ENCODE results near the gene PSAT1.
"Not testable (repeated sequence)": the region's sequence is repeated elsewhere in the genome, so short reads cannot be mapped to it uniquely, and the experiment has no call there.

Gene PSAT1

DNA sequence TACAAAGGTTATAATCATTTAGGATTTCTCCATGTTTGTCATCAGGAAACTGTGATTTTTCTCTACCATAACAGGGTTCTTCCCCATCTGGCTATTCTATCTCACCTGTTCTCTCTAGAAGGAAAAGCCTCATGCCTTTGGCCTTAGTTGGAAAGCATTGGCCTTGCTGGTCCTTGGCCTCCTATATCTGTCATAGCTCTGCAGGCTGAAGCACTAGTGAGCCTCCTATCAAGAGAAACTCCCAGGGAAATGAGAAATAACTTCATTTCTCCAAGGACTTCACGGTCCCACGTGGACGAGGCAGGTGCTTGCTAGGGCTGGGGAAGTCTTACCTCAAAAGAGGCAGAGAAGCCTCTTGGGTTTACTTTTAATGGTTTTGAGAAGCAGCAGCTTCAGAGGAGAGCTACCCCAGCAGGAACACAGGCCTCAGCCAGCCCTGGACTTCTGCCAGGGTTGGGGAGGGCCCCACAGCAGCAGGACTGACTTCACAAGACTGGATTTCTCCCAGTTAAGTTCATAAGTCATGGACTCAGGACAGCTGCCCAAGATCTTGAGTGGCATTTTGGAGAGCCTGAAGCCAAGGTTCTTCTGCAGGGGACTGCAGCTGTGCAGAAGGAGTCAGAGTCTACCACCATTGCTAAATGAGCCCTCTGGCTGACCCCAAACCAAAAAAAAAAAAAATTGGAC lies 15.8 kb upstream of the PSAT1 start:
- H3K4me3 ChIP-seq (ENCODE audit: low read length), result no peak overlapping the region
- TF ChIP-seq, protein P1, sequence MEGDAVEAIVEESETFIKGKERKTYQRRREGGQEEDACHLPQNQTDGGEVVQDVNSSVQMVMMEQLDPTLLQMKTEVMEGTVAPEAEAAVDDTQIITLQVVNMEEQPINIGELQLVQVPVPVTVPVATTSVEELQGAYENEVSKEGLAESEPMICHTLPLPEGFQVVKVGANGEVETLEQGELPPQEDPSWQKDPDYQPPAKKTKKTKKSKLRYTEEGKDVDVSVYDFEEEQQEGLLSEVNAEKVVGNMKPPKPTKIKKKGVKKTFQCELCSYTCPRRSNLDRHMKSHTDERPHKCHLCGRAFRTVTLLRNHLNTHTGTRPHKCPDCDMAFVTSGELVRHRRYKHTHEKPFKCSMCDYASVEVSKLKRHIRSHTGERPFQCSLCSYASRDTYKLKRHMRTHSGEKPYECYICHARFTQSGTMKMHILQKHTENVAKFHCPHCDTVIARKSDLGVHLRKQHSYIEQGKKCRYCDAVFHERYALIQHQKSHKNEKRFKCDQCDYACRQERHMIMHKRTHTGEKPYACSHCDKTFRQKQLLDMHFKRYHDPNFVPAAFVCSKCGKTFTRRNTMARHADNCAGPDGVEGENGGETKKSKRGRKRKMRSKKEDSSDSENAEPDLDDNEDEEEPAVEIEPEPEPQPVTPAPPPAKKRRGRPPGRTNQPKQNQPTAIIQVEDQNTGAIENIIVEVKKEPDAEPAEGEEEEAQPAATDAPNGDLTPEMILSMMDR (IDR thresholded peaks at IDR 0.05; ENCODE audit: insufficient read depth, low read depth, low read length, missing control alignments), result no peak
- no peak for DNase-seq (ENCODE audit: low read depth)

DNA sequence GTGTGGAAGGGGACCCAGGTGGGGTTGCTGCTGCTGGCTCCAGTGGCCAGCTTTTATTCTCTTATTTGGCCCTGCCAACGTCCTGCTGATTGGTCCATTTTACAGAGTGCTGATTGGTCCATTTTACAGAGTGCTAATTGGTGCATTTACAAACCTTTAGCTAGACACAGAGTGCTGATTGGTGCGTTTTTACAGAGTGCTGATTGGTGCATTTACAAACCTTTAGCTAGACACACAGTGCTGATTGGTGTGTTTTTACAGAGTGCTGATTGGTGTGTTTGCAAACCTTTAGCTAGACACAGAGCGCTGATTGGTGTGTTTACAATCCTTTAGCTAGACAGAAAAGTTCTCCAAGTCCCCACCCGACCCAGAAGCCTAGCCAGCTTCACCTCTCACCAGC lies 12.7 kb upstream of the PSAT1 start:
- not testable (repeated sequence) for DNase-seq (ENCODE audit: low read depth); H3K4me3 ChIP-seq (ENCODE audit: low read length)

DNA sequence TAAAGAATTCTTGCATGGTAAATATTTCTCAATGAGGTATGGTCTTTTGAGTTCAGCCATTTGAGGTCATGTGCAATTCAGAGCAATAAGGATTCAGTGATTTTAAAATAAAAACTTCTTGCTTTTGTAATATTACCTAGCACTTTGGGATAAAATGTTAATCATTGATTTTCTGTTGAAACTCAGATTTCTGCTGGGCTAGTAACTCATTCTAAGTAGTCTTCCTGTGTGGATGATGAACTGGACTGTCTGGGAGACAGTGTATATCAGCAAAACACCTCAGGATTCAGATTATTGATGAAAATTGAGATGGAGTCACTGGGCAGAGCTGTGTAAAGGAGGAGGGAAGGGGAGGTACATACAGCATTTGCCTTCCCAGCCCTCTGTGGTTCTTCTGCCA lies 10.8 kb upstream of the PSAT1 start:
- TF ChIP-seq, protein P1 (IDR thresholded peaks at IDR 0.05; ENCODE audit: insufficient read depth, low read depth, low read length, missing control alignments), result no peak
- DNase-seq (ENCODE audit: low read depth), result no peak
- H3K4me3 ChIP-seq (ENCODE audit: low read length), result no peak overlapping the region

DNA sequence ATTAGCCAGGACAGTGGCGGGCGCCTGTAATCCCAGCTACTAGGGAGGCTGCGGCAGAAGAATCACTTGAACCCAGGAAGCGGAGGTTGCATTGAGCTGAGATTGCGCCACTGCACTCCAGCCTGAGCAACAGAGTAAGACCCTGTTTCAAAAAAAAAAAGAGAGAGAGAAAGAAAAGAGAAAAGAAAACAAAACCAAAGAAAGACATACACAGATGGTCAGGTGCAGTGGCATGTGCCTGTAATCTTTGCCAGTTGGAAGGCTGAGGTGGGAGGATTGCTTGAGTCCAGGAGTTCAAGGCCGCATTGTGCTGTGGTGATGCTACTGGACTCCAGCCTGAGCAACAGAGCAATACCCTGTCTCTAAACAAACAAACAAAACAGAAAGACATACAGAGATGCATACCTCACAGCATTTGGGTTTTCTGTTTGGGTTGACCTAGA lies 10.0 kb upstream of the PSAT1 start:
- TF ChIP-seq, protein P1 (IDR thresholded peaks at IDR 0.05; ENCODE audit: insufficient read depth, low read depth, low read length, missing control alignments), result no peak
- H3K4me3 ChIP-seq (ENCODE audit: low read length), result no peak overlapping the region
- DNase-seq (ENCODE audit: low read depth), result no peak

DNA sequence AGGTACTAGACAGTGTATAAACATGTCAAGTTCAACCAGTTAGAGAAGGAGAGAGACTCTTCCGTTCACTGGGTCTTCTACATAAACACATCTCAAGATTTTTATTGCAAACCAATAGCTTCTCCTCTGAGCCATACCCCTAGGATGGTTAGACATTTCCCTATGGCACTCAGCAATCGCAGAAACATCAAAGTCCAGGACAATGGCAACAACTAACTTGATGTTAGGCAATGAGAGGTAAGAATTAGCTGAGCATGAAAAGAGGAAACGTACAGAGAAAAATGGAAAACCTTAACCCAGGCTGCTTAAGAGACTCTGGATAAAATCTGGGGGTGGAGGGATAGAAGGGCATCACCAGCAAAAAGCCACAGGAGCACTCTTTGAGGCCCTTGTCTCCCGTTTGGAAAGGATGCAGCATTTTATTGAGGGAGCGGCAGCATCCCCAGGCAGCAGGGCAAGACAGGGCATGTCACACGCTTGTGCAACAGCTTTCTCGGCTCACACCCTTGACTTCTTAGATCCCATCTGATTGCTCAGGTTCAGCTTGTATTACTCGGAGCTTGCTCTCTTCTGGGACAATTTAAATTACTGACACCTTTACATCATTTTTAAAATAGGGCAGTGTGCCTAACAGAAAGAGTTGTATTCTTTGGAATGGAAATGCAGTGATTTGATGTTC lies 8.6 kb upstream of the PSAT1 start:
- TF ChIP-seq, protein P1 (IDR thresholded peaks at IDR 0.05; ENCODE audit: insufficient read depth, low read depth, low read length, missing control alignments), result no peak
- peak; percentile 96 for DNase-seq (ENCODE audit: low read depth)
- no peak overlapping the region for H3K4me3 ChIP-seq (ENCODE audit: low read length)

DNA sequence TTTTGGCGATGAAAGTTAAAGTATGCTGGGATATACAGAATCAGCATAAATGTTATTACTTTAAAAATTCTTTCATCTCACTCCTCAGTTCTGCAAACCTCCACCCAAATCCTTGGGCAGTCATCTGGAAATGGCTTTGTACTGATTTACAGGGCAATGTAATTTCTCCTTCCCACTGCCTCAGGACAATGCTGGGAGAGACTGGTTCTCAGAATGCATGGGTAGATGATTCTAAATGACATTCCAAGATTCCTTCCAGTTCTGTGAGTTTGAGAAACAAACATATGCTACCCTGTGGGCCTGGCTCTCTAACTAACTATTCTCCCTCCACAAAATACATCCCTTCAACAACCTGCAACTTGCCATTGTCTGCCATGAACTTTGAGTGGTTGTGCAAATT lies 7.5 kb upstream of the PSAT1 start:
- H3K4me3 ChIP-seq (ENCODE audit: low read length), result no peak overlapping the region
- no peak for DNase-seq (ENCODE audit: low read depth)
- TF ChIP-seq, protein P1 (IDR thresholded peaks at IDR 0.05; ENCODE audit: insufficient read depth, low read depth, low read length, missing control alignments), result no peak

DNA sequence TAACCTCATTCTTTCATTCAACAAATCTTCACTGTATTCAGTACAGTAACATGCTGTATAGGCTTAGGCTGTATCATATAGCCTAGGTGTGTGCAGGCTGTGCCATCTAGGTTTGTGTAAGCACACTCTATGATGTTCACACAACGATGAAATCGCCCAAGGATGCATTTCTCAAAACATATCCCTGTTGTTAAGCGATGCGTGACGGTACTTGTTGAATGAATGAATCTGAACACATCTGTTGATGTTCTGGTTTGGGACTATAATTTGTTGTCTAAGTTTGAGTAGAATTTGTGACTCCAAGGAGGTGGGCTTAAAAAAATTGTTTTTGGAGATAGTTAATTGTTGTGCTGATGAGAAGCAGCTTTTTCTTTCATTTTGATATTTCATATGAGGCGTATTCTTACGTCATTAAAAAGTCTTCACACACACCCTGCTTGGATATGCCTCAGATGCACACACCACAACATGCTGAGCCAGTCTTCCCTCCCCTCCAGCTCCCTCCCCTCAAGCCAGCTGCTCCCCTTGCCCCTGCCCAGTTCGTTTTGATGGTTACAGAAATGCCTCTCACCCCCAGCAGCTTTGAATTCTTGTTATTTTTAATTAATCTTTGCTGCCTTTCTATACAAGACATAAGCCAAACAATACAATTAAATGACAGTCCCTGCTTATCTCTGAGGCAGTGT lies 5.5 kb upstream of the PSAT1 start:
- DNase-seq (ENCODE audit: low read depth), result no peak
- TF ChIP-seq, protein P1 (IDR thresholded peaks at IDR 0.05; ENCODE audit: insufficient read depth, low read depth, low read length, missing control alignments), result no peak
- H3K4me3 ChIP-seq (ENCODE audit: low read length), result no peak overlapping the region

All from epithelial cell of esophagus (primary cell).